Activated T-helper 2 cell treated with anti-CD3 and anti-CD28 coated beads, Interferon-gamma antibody, Interleukin-2, Interleukin-4, amounts not matched to agents 10 μg/mL and 5 μg/mL and 100 μg/mL, durations not matched to agents 14 hours and 24 hours and 36 hours (primary cell): ENCODE measurements around the gene VAV1. TPM values are rescaled to one million over a fixed set of nuclear protein-coding genes. Genes with fewer than 3 reads are reported as not detected.
"Not testable (repeated sequence)": the region's sequence is repeated elsewhere in the genome, so short reads cannot be mapped to it uniquely, and the experiment has no call there.

ENCODE experiments used
- DNase-seq: peaks from one replicate; pipeline ENCODE4 v3.0.0; 2021; ENCODE audit warnings: low spot score
- H3K27ac Mint-ChIP-seq: one replicate; pipeline ENCODE4 v1.8.0; 2021; ENCODE audit warnings: mixed read lengths
- H3K27me3 Mint-ChIP-seq: one replicate; pipeline ENCODE4 v1.8.0; 2021; ENCODE audit warnings: low read depth, mixed read lengths
- H3K36me3 Mint-ChIP-seq: one replicate; pipeline ENCODE4 v1.8.0; 2021; ENCODE audit warnings: low read depth, mixed read lengths
- H3K4me1 Mint-ChIP-seq: one replicate; pipeline ENCODE4 v1.8.0; 2021; ENCODE audit warnings: low read depth, mixed read lengths
- H3K4me3 Mint-ChIP-seq: one replicate; pipeline ENCODE4 v1.8.0; 2021; ENCODE audit warnings: low read depth, mild to moderate bottlenecking, moderate library complexity, mixed read lengths
- H3K9me3 Mint-ChIP-seq: one replicate; pipeline ENCODE4 v1.8.0; 2021; ENCODE audit warnings: mixed read lengths
- intact Hi-C: fragments of 100-400 bp; cut with micrococcal nuclease; formaldehyde crosslinking; loops from one replicate; pipeline ENCODE4 v1.15.1; 2023
- total RNA-seq: library from RNA; stranded (reverse); gene quantifications from 2 replicates; pipeline ENCODE4 v1.2.3, GENCODE V29; 2022

Gene VAV1
- total RNA-seq, 1 donor from 2014 or later, result 69.7 TPM

DNA sequence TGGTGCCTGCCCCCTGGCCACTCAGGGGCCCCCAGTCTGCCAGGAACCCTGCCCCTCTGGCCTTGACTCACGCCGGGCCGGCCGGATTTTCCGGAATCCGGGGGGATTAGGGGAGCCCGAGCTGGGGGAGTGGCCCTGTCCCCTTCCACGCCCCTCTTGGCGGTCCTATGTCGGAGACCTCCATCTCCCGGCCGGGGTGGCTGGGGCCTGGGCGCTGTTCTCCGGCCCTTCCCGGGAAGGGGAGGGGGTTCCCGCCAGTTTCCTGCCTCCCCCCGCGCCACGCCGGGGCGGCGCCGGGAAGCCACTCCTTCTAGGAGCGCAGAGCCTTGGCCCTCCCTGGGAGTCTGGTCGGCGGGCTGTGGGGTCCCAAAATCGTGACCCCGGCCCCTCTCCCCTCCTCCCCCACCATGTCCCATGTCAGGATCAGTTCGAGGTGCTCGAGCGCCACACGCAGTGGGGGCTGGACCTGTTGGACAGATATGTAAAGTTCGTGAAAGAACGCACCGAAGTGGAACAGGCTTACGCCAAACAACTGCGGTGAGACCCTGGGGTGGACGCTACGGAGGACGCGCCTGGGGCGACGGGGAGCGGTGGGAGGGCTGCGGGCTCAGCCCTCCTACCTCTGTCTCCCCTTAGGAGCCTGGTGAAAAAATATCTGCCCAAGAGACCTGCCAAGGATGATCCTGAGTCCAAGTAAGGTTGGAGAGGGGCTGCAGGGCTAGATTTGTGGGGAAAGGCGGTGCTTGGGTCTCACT, 31.7 kb upstream of the VAV1 start:
- Mint-ChIP-seq H3K36me3 (peaks cover 38% of the 10 kb centered on the region), H3K27ac (no peak overlapping the region), H3K9me3 (no peaks in the 10 kb centered on the region), H3K27me3 (no peaks in the 10 kb centered on the region), H3K4me3 (peak overlapping the region; percentile 86), H3K4me1 (peaks cover 34% of the 10 kb centered on the region)
- intact Hi-C loops, result no loop called here
- no peak for DNase-seq

- Mint-ChIP-seq H3K9me3 (no peaks in the 10 kb centered on the region), H3K27me3 (no peaks in the 10 kb centered on the region), H3K4me1 (peaks cover 23% of the 10 kb centered on the region), H3K27ac (no peak overlapping the region), H3K36me3 (peaks cover 48% of the 10 kb centered on the region), H3K4me3 (peak overlapping the region; percentile 2)
- intact Hi-C loops, result no loop called here
- no peak for DNase-seq
Measured at GRCh38 chr19:6743066-6743465, 29.4 kb upstream of the VAV1 start.

GRCh38 chr19:6743714-6744380, 28.7 kb upstream of the VAV1 start:
- Mint-ChIP-seq H3K36me3 (peaks cover 54% of the 10 kb centered on the region), H3K27me3 (no peaks in the 10 kb centered on the region), H3K4me1 (peaks cover 15% of the 10 kb centered on the region), H3K4me3 (no peak overlapping the region), H3K27ac (no peak overlapping the region), H3K9me3 (no peaks in the 10 kb centered on the region)
- DNase-seq, result no peak
- intact Hi-C loops, result no loop called here

- Mint-ChIP-seq H3K27me3 (no peaks in the 10 kb centered on the region), H3K4me1 (peaks cover 10% of the 10 kb centered on the region), H3K27ac (no peak overlapping the region), H3K9me3 (no peaks in the 10 kb centered on the region), H3K4me3 (no peak overlapping the region), H3K36me3 (peaks cover 60% of the 10 kb centered on the region)
- intact Hi-C loops, result no loop called here
- no peak for DNase-seq
Measured at GRCh38 chr19:6744381-6745301, 27.9 kb upstream of the VAV1 start.

DNA sequence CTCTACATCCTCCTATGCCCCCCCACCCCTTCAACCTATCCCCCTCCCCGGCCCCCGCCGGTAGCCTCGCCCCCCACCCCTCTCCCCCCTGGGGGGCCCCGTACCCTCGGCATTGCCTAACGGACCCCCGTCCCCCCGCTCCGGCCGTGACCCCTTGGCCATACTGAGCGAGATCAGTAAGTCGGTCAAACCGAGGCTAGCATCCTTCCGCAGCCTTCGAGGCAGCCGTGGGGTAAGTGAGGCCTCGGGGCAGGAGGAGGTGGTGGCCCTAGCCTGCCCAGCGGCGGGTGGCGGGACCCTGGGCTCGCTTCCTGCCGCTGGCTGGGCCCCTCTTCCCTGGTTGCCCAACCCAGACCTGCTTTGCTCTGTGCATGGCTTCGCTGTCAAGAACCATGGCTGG, 26.5 kb upstream of the VAV1 start:
- H3K27me3 Mint-ChIP-seq, result no peaks in the 10 kb centered on the region
- intact Hi-C loops, result no loop called here
- no peak for DNase-seq
- peaks cover 7% of the 10 kb centered on the region for H3K4me1 Mint-ChIP-seq
- no peak overlapping the region for H3K27ac Mint-ChIP-seq
- peaks cover 67% of the 10 kb centered on the region for H3K36me3 Mint-ChIP-seq
- no peak overlapping the region for H3K4me3 Mint-ChIP-seq
- H3K9me3 Mint-ChIP-seq, result no peaks in the 10 kb centered on the region

- H3K27ac Mint-ChIP-seq, H3K27me3 Mint-ChIP-seq, intact Hi-C loops, H3K4me1 Mint-ChIP-seq, H3K9me3 Mint-ChIP-seq, H3K4me3 Mint-ChIP-seq, DNase-seq: not testable (repeated sequence)
- H3K36me3 Mint-ChIP-seq, result peaks cover 71% of the 10 kb centered on the region
Measured at GRCh38 chr19:6748543-6748942, 24.0 kb upstream of the VAV1 start.

DNA sequence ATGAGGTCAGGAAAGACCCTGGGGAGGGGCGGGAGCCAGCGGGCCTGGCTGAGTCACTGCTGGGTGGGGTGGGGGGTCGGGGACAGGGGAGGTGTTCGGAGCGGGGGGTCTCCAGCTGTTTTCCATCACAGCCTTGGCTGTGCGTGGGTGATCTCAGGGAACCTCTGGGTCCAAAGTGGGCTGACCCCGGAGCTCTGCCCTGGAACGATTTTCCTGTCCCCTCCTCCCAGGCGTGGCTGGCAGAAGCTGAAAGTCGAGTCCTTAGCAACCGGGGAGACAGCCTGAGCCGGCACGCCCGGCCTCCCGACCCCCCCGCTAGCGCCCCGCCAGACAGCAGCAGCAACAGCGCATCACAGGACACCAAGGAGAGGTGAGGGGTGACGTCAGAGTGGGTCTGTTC, 22.4 kb upstream of the VAV1 start:
- Mint-ChIP-seq H3K27me3 (no peaks in the 10 kb centered on the region), H3K9me3 (no peaks in the 10 kb centered on the region), H3K4me1 (peaks cover 3% of the 10 kb centered on the region), H3K36me3 (peaks cover 72% of the 10 kb centered on the region), H3K4me3 (no peak overlapping the region), H3K27ac (no peak overlapping the region)
- intact Hi-C loops, result loop anchor here (5.0 kb wide), 1 partner anchor 233 kb away; no protein-coding TSS in a partner anchor
- no peak for DNase-seq

DNA sequence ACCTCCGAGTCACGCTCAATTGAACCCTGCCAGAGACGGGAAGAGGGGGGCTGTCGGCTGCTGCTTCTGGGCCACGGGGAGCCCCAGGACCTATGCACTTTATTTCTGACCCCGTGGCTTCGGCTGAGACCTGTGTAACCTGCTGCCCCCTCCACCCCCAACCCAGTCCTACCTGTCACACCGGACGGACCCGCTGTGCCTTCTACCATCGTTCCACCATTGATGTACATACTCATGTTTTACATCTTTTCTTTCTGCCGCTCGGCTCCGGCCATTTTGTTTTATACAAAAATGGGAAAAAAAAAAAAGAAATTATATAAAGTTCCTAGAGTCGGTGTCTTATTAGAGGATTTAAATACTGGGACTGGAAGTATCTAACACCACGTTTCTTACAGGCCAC, 21.3 kb upstream of the VAV1 start:
- H3K4me1 Mint-ChIP-seq, result peaks cover 3% of the 10 kb centered on the region
- H3K4me3 Mint-ChIP-seq, result no peak overlapping the region
- H3K9me3 Mint-ChIP-seq, result no peaks in the 10 kb centered on the region
- H3K27ac Mint-ChIP-seq, result no peak overlapping the region
- intact Hi-C loops, result loop anchor here (5.0 kb wide), 1 partner anchor 234 kb away; no protein-coding TSS in a partner anchor
- peaks cover 65% of the 10 kb centered on the region for H3K36me3 Mint-ChIP-seq
- no peaks in the 10 kb centered on the region for H3K27me3 Mint-ChIP-seq
- DNase-seq, result no peak

- H3K27ac Mint-ChIP-seq, result peak overlapping the region; percentile 42
- no peaks in the 10 kb centered on the region for H3K27me3 Mint-ChIP-seq
- H3K4me3 Mint-ChIP-seq, result peak overlapping the region; percentile 70
- DNase-seq, result no peak
- peaks cover 3% of the 10 kb centered on the region for H3K4me1 Mint-ChIP-seq
- peaks cover 59% of the 10 kb centered on the region for H3K36me3 Mint-ChIP-seq
- intact Hi-C loops, result loop anchor here (1.0 to 5.0 kb wide), 3 partner anchors 14 to 235 kb away; no protein-coding TSS in a partner anchor
- no peaks in the 10 kb centered on the region for H3K9me3 Mint-ChIP-seq
Measured at GRCh38 chr19:6752256-6753177, 20.0 kb upstream of the VAV1 start.

- Mint-ChIP-seq H3K36me3 (peaks cover 51% of the 10 kb centered on the region), H3K27ac (peak overlapping the region; percentile 92), H3K27me3 (no peaks in the 10 kb centered on the region), H3K4me3 (peak overlapping the region; percentile 70), H3K9me3 (no peaks in the 10 kb centered on the region), H3K4me1 (peaks cover 3% of the 10 kb centered on the region)
- peak; percentile 79 for DNase-seq
- intact Hi-C loops, result loop anchor here (1.0 to 5.0 kb wide), 3 partner anchors 15 to 236 kb away; no protein-coding TSS in a partner anchor
Measured at GRCh38 chr19:6753178-6754031, 19.1 kb upstream of the VAV1 start.

- intact Hi-C loops, result loop anchor here (5.0 kb wide), 1 partner anchor 237 kb away; no protein-coding TSS in a partner anchor
- no peak overlapping the region for H3K4me3 Mint-ChIP-seq
Measured at GRCh38 chr19:6754136-6754535, 18.4 kb upstream of the VAV1 start.

More at GRCh38 chr19:6754136-6754535, 18.4 kb upstream of the VAV1 start:
- Mint-ChIP-seq H3K4me1 (peaks cover 3% of the 10 kb centered on the region), H3K27me3 (no peaks in the 10 kb centered on the region), H3K36me3 (peaks cover 46% of the 10 kb centered on the region), H3K9me3 (no peaks in the 10 kb centered on the region), H3K27ac (no peak overlapping the region)
- DNase-seq, result no peak
